Right lobe of liver (tissue), 4 donors: ENCODE measurements around the gene CYTH3.

Source experiments
- CTCF ChIP-seq, 4 donors: fragments of 200-600 bp in 3 of 4; fragments of 450-650 bp in 1 of 4; IDR thresholded peaks; one replicate each; pipeline versions ENCODE4 v1.5.1 to v1.8.0; 2016 to 2022; ENCODE audit warnings: antibody characterized with exemption in 4 of 4, mild to moderate bottlenecking in 2 of 4
- POLR2A ChIP-seq: fragments of 450-650 bp; IDR thresholded peaks from one replicate; pipeline ENCODE4 v1.6.1; 2017; ENCODE audit warnings: antibody characterized with exemption, mild to moderate bottlenecking
- donor health status: DM: no; HTN: no; CAD: no.
- donor health status: DM: no; HTN: no; CAD: no.
- donor health status: DM: no; HTN: yes; CAD: no.

- TF ChIP-seq CTCF (IDR thresholded peaks at IDR 0.05) (no peak), POLR2A (no peak)
Measured at GRCh38 chr7:6136475-6136874, 135.9 kb downstream of the CYTH3 start.
